ENCODE results near the gene FARP1.

GRCh38 chr13:98175043-98175442 is 32.1 kb downstream of the FARP1 start:
- TF ChIP-seq GATA2 (IDR thresholded peaks at IDR 0.05; ENCODE audit: low read depth, low read length) (no peak), GATA3 (IDR thresholded peaks at IDR 0.05; ENCODE audit: low read depth, low read length) (no peak)

All from SH-SY5Y (cell line).